Effector CD8-positive, alpha-beta T cell (primary cell): ENCODE results near the gene GATC.
"Not testable (repeated sequence)": the region's sequence is repeated elsewhere in the genome, so short reads cannot be mapped to it uniquely, and the experiment has no call there.

ENCODE experiments used
- DNase-seq: peaks from one replicate; lab custom pipeline; 2025; lab: John Stamatoyannopoulos, UW

Gene GATC

DNA sequence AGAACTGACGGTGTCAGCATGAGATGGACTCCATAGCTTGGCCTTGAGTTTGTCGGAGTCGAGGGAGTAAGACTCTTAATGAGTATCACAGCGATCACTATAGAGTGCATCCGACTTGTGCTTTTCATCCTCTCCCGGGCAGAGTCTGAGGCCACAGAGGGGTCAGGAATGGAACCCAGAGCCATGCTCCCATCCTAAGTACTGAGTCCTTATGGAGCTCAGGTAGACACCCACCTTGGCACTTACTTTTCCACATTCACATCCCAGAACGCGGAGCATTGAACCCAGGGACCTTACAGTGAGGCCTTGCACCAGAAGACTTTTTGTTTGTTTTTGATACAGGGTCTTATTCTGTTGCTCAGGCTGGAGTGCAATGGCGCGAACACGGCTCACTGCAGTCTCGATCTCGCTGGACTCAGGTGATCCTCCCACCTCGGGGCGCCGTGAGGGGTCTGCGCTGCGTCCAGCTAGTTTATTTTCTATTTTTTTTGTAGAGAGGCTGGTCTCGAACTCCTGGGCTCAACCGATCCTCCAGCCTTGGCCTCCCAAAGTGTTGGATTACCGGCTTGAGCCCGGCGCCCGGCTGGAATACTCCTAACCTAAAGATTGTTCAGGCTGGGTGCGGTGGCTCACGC lies 24.0 kb downstream of the GATC start:
- no peak for DNase-seq

DNA sequence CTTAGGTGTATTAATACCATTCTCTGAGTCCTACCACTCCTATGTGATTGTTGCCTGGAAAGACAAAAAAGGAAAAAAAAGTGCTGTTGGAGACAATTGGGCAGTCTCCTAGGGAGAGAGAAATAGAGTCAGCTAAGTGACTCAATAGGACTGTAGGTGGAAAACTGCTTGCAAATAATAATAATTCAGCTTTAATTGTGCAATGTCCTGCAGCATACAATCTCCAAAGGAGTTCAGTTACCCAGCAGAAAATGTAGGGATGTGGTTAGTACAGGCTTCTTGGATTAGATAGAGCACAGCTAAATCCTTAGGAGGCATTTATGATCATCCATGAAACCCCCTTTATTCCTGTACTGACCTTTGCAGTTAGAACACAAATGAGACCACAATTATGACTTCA lies 26.3 kb downstream of the GATC start:
- DNase-seq, result no peak

DNA sequence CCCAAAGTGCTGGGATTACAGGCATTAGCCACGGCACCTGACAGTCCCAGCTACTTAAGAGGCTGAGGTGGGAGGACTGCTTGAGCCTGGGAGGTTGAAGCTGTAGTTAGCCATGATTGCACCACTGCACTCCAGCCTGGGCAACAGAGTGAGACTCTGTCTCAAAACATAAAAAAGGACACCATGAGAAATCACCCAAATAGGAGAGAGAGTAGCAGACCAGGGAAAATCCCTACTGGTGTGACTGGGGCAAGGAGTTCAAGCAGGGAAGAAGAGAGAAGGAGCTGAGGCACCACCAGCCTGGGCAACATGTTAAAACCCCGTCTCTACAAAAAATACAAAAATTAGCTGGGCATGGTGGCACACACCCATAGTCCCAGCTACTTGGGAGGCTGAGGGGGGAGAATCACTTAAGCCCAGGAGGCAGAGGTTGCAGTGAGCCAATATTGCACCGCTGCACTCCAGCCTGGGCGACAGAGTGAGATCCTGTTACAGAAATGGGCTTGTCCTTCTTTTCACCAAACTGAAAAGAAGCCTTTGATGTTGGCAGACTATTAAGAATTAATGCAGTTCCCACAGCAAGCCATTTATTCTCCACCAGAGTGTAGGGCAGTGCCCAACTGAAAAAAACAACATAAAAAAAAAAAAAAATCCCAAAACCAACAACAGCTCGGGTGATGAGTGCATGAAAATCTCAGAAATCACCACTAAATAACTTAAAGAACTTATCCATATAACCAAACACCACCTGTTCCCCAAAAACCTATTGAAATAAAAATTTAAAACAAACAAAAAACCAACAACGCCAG lies 27.8 kb downstream of the GATC start:
- DNase-seq, result no peak

DNA sequence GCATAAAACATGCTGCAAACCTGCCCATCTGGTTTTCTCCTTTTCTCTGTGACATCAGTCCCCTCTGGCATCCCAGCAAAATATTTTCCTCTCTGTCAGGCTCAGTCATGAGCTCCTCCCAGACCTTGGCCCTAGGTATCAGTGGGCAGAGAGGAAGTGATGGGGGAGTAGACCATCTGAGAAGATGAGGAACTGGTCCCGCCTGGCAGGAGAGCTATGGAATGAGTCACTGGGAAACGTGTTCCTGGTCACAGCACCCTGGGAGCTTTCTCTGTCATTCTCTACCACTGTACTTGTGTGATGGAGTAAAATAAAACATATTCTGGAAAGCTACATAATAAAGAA lies 28.3 kb downstream of the GATC start:
- no peak for DNase-seq

DNA sequence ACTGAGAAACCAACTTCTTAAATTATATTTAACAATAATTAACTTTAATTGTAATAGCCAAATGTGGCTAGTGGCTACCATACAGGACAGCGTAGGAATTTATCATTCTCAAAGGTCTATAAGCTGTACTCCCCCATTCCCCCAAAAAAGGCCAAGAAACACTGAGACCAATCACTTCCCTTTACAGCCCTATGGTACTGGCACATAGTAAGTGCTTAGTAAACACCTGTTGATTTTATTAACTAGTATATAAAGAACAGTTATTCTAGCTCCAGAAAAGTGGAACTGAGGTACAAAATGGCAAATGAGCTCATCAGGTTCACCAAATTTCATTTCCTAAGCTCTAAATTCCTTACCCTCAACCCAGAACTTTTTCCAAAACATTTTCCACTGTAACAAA lies 29.4 kb downstream of the GATC start:
- no peak for DNase-seq

DNA sequence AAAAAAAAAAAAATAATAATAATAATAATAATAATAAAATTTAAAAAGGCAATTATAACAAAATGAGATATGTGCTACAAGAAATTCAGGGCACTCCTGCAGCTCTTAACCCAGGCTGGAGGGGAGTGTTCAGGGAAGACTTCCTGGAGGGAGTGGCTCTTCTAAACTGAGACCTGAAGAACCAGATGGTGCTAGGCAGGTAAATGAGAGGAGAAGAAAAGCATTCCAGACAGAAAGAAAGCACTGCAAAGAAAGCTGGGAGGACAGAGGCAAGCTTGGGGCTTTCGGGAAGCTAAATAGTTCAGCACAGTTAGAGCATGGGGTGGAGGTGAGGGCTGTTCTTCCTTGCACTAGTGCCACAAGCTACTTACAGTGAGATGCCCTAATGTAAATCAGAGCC lies 33.2 kb downstream of the GATC start:
- no peak for DNase-seq

DNA sequence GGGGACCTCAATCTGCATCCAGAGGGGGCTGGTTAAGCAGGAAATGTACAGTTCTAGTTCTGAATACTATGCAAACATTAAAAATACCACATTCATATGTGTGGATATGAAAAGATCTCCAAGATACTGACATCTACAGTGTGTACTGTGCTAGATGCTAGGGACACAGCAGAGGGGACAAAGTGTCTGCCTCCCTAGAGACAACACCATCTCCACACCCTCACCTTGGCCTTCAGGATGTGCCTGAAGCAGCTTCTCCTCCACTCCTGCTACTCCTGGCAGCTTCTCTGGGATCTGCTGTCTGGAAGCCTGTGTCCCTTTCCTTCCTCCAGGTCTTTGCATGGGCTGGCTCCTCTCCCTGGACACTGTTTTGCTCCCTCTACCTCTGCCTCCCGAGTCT lies 34.0 kb downstream of the GATC start:
- DNase-seq, result no peak

DNA sequence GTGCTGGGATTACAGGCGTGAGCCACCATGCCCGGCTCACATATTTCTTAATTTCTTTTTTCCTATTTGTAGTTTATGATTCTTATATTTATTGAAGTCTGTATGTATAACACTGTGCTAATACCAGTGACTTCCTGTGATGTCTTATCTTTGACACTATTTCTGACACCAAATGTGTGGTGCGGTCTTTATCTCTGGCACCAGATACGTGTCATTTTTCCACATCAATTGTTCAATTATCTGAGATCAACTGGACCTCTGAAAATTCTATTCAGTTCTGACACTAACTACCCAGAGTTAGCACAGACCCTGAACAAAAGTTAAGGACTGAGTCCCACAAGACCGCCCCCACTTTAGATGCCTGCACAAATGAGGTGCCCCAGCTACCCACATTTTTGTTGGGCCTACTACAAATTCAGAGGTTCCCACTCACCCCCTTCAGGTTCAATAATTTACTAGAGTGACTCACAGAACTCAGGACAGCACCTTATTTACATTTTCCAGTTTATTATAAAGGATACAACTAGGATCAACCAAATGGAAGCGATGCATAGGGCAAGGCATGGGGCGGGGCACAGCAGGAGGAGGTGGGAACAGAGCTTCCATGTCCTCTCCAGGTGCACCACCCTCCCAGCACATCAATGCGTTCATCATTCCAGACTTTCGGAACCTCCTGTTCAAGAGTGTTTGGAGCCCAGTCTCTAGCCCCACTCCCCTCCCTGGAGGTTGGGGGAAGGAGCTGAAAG lies 35.0 kb downstream of the GATC start:
- no peak for DNase-seq

DNA sequence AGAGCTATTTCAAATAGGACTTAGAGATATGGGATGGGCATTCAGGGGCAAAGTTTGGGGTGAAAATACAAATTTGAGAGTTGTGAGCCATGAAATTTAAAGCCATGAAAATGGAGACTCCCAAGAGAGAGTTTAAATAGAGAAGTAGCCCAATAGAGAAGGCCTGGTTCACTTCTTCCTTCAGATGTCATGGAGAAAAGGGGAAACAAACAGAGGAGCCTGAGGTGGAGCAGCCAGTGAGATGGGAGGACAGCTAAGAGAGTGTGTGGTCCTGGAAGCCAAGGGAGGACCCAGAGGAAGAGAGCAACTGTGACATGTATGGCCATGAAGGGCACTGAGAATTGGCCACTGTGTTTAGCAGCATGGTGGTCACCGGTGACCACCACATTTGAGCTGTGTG lies 37.4 kb downstream of the GATC start:
- DNase-seq, result no peak

DNA sequence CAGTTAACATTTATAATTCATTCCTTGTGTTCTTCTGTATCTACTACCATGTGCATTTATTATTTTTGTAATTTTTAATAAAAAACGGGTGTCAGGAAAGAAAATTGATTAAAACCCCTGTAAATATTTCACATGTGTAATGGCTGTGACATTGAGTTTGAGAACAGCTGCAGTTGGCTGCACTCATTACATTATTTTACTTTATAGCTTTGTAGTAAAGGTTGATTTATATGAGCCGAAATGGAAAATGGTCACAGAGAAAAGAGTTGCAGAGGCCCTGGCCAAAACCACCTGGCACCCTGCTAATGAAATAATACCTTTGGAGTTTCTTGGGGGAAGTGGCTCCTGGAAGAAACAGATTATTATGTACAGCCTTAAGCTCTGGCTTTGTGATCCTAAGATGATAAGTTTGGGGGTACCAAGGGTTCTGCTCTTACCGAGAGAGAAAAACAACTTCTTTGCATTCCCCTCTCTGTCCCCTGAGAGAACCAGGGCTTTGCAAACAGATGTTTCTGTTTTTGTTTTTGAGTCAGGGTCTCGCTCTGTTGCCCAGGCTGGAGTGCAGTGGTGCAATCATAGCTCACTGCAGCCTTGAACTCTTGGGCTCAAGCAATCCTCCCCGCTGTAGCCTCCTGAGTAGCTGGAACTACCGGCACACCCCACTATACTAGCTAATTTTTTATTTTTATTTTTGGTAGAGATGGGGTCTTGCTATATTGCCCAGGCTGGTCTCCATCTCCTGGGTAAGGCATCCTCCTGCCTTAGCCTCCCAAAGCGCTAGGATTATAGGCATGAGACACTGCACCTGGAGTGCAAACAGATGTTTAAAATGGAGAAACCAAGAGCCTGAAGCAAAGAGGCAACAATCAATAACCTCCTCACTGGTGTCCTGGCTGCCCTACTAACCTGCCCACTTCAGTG lies 40.0 kb downstream of the GATC start:
- no peak for DNase-seq

DNA sequence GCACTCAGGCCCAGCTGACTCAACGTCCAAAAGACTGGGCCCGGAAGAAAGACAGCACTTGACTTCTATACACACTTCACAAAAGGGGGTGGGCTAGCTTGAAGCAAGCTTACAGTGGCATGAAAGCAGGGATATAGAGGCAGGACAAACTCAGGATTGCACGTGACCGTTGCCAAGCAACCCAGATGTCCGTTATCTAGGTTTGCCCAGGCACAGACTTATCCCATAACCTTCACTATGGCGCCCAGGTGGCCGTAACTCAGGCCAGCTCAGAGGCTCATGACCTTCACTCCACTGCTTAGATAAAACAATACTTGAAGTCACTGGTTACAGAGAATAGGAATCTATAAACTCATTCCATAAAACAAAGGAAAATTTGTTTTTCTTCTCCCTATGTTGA lies 41.3 kb downstream of the GATC start:
- not testable (repeated sequence) for DNase-seq

DNA sequence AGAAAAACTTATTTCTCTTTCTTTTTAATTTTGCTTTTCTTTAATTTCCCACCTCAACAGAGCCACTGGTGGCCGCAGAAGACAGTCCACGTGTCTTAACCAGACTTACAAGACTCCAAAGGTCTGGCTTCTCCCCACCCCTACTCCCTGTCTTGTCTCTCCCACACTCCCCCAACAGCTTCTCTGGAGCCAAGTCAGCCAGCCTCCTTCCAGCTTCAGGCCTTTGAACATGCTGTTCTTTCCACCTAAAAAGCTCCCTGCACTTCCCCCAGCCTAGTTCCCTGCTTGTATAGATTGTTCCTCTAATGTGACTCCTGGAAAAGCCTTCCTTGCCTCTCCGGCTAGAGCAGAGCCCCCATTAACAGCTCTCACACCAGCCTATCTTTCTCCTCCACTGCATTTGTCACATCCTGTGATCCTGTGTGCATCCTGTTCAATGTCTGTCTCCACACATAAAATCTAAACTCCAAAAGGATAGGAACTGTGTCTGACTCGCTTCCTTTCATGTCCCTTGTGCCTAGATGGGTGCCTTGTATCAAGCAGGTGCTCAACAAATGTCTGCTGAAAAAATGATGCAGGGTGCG lies 41.9 kb downstream of the GATC start:
- DNase-seq, result no peak

DNA sequence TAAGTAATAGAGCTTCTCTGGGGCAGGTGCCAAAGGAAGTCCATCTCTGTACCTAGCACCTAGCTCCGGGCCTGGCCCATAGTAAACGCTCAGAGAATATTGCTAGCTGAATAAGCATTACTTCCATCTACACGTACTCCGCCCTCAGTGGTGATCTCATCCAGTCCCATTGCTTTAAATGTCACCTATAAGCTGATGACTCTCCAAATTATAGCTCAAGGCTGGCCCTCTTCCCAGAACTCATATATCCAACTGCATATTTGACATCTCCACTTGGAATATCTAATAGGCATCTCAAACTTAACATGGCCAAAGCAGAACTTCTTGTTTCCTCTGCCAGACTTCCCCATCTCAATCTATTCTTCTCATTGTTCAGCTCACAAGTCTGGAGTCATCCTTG lies 42.8 kb downstream of the GATC start:
- no peak for DNase-seq

DNA sequence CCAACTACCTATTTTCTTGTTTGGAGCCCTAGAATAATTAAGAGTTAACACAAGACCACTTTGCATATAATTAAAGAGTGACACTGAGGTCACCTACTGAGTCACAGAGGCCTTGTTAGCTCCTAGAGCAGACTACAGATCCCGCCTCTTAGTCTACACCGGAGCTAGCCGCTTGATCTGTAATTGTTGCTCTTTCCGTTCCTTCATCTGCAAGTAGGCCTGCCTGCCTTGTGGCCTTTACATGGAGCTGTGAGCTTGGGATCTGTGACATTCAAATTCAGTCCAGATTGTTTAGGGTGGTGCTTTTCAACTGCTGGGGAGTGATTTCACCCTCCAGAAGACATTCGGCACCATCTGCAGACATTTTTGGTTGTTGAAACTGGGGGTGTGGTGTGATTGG lies 44.1 kb downstream of the GATC start:
- no peak for DNase-seq

DNA sequence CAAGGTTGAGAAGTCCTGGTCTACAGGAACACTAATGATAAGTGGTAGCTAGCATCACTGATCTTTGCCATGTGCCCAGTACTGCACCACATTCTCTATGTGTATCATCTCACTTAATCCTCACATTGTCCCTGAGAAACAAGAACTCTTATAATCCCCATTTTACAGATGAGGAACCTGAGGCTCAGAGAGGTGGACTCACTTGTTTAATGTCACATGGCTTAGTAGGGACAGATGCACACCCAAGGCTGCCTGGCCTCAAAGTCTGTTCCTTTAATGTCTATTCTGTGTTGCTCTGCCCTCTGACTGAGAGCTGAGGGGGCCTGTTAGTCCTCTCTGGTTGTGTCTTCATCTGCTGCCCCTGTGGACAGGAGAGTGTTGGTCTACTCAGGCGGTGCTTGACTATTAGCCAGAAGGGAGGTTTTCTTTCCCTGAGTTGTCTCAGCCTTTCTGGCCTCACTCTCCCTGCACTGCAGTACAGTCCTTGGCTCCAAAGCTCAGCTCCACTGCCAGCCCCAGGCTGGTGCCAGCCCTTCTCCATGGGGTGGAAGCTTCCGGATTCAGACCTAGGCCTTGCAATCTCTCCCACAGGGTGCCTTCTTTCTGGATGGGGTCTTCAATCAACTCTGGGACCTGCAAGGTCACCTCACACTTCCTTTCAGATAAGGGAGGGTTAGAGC lies 44.7 kb downstream of the GATC start:
- DNase-seq, result no peak

DNA sequence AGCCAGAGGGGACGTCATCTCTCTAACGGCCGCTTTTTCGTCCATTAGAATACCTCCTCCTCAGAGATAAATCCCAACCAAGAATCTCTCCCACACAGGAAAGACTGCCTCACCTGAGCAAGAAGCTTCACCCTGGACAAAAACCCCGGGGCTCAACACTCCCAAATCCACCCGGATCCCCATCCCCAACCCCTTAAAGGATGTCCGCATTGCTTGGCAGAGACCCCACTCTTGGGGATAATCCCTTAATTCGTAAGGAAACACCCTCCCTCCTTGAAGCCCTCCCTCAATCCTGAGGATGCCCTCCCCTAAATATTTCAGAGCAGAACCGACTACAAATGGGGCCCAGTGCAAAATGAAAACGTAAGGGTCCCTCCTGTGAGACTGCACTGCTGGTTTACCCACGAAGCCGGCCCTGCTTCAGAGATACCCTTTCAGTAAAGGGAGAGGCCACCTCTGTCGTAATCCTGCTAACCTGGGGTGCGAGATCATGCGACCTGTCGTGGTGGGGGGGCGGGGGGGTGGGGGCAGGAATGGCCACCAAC lies 49.0 kb downstream of the GATC start:
- DNase-seq, result no peak

DNA sequence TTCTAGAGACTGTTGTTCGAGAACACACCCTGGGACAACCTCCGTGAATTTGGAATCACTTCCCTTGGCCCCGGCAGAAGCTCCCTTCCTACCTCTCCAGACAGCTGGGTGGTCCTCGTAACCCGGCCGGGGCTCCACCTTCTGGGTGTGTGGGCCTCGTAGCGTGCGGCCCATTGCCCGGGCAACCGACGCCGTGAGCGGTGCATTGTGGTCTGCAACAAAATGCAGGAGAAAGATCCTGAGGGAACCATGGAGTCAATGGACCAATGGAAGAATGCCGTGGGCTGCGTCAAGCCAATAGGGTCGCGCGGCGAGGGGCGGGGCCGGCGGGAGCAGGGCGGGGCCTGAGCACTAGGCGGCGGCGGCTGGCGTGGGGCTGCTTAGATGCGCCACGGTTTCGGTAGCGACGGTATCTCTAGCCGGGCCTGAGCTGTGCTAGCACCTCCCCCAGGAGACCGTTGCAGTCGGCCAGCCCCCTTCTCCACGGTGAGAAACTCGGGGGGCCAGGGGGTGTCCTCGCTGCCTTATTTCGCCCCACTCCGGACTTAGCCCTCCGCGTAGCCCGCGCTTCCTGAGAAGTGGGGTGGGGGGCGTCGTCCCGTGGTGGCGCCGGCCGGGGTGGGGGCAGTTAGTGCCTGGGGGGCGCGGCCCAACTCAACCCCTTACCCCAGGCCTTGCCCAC lies 49.6 kb downstream of the GATC start, which contains the start of gene DYNLL1:
Gene DYNLL1, plus strand, starts transcription at position 383 of the 682 bp plus-strand sequence. CDS start 309 bp downstream, outside the sequence.
- DNase-seq, result peak; percentile 98

DNA sequence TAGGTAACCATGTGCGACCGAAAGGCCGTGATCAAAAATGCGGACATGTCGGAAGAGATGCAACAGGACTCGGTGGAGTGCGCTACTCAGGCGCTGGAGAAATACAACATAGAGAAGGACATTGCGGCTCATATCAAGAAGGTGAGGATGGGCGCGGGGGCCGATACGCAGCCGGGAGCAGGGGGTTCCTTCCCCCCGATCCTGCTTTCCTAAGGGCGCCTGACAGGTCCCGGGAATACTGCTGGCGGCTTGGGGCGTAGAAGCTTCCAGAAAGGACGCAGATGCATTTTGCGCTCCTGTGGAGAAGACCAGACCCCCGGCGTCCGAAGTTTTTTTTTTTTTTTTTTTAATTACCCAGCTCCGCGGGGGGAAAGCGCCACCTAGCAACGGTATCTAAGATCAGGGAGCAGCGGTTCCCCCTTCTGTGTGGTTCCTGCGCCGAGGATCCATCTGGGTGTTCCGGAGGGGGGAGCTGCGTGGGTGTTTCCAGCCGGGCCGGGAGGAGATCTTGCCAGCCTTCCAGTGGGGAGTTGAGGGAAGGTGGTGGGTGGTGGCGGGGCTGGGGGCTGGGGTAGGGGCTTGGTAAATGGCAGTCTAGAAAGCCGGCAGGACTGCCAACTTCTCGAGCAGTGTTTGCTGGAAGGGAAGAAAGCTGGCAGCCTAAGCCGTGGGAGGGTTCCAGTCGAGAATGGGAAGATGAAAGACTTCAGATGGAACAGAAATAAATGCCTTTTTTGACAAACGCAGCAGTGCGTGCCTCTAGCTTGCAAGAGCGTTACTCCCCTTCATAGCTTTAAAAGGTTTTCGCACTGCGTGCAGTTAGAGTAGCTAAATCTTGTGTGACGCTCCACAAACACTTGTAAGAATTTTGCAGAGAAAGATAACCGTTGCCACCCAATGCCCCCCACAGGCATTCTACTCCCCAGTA lies 50.4 kb downstream of the GATC start:
- DNase-seq, result peak; percentile 47
